ENCODE results near the gene YLPM1.

The YLPM1 gene

DNA sequence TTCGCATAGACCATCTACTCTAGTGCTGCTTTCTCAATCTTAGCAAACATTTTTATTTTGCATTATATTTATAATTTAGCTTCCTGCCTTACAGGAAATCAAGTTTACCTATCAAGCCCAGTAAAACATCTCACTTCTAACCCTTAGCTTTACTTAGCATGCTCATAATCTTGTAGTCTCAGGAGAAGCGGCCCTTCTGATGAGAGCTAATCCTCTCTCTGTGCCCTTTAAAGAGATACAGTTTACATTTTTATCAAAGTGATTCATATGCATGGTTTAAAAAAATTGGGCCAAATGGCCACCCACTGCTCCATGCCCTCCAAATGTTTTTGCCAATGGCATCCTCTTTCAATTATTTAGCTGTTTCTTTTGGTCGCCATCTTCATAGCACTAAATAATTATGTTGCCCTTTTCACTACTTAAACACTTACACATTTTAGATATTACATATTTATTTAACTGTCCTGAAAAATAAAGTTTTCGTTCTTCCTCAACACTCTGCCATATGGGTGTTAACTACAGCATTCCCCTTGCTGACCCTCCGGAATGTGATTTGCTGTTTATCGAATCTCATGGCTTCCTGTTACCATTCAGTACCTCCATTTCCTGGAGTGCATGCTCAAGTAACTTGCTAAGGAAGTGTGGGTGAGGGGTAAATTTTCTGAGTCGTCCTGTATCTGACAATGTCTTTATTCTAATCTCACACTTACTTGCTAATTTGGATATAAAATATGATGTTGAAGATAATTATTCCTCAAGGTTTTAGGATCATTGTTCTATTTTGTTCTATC, 29.3 kb downstream of the YLPM1 start:
- no peak for DNase-seq

DNA sequence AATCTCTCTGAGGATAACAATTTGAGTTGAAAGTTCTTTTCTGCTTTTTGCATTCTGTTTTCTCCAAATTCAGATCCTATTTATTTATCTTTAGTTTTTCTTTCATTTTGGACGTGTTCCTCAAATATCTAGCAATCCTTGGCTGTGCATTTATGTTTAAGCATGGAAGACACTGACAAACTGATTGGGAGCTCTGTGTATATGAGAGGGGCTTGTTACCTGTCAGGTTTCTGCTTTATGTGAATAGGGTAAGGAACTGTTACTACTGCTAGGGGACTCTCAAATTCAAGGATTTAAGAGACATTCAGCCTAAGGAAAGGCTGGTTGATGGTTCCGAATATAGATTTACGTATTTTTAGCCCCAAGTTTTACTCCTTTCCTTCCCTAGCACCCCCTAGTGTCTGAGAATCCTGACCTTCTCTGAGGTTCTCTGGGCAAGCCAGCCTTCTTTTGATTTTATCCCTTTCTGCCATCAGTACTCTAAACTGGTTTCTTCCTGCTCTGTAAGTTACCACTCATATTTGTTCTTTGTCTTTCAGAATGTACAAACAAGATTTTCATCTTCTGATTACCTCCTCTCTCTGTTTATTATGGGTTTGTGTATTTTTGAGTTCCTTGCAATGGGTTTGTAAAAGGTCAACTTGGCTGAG, 30.5 kb downstream of the YLPM1 start:
- DNase-seq = no peak

DNA sequence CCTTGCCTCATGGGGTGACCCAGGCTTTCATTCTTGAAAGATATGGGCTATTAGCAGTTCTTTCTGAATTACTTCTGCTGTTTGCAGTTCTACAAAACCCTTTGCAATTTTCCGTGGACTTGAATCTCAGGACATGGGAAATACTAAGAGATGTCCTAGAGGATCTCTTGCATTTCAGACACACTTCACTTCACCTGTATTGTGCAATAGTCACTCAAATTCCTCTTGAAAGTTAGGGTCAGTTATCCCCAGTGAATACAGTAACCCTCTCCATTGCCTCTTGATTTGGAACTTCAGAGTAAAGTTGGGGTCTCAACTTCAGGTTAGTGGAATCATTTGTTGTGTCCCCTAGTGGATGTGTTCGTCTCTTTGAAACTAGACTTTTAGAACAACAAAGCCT, 31.8 kb downstream of the YLPM1 start:
- no peak for DNase-seq

DNA sequence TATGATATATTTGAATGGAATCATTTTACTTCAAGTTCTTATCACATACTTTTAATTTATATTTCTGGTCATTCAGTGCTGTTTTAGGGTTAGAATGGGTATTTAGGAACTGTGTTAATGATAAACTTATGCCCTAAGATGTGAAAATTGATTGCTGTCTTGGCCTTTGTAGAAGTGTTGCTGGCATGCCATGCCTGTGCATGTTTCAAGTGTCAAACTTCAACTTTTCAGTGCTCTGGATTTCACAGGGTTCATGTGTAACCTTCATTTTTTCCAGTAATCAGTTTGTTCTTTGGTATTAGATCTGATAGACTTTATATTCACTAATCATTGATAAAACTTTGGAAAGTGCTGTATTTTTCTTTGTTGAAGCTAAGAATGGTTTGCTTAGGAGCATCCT, 36.6 kb downstream of the YLPM1 start:
- DNase-seq = no peak

DNA sequence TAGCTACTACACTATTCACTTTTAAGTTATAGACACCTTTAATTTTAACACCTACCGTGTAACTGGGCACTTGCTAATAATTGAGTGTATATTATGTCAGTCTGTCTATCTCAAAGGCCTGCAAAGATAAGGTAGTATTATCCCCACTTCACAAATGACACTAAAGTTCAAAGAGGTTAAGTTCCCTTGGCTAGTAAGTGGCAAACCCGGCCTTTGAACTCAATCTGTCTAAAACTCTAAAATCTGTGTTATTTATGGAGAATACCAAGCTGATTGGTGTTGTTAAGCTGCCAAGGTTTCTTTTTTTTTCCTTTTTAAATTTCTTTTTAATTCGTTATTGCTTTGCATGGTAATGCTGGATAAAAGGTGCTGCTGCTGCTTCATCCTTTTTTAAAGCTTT, 37.7 kb downstream of the YLPM1 start:
- DNase-seq = no peak

DNA sequence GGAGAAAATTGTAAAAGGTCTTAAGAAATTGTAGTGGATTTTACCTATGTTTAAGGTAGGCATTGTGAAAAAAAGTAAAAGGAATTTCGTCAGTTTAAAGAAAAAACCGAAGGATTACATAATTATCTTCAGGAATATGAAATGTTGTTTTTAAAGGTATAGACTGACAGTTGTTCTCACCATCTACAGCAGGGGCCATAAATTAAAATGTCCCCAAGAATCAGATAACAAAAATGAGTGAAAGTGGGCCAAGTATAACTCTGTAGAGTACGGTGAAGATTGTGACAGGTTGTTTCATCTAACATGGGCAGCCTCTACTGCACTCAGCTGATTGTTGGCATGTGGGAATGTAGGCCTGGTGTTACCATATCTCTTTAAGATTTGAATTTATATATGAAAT, 38.3 kb downstream of the YLPM1 start:
- no peak for DNase-seq

DNA sequence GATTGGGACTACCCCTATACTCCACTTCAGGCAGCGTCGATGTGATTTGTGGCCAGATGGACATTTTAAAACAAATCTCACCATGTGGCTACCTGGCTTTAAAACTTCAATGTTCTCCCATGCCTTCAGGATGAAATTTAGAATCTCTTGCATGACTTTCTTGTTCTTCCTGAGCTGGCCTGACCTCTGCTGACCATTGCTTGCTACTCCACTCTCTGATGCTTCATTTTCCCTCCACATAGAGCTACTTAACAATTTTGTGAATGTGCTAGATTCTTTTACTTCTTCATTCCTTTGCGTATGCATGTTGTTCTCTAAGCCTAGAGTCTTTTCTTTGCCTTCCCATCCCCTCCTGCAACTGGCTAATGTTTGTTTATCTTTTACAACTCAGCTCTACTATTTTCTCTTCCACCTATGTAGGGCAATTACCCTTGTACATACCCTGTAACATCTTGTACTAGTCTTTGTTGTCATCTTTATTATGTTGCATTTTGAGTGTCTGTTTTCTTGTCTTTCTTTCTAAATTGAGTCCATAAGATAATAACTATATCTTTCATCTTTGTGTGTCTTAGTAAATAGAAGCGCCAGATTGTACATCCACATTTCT, 41.2 kb downstream of the YLPM1 start:
- peak; percentile 15 for DNase-seq

DNA sequence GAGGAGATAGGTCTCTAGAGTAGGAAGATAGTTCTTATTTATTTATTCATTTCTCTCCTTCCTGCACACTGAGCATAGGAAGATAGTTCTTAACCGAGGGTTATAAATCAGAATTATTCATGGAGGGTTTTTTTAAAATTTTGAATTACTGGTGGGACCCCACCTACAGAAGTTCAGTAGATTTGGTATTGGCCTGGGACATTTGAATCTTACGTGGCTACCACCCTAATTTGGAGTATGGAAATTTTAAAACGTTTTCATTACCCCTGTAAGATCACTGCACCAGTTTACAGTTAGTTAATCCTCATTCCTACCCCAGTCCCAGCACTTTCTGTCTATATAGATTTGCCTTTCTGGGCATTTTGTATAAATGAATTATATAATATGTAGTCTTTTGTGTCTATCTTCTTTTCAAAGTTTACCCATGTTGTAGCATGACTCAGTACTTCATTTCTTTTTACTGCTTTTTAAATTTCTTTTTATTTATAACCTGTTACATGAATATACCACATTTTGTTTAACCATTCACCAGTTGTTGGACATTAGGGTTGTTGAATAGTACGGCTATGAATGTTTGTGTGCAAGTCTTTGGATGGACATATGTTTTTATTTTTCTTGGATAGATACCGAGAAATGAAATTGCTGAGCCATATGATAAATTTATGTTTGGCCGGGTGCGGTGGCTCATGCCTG, 44.9 kb downstream of the YLPM1 start:
- no peak for DNase-seq

DNA sequence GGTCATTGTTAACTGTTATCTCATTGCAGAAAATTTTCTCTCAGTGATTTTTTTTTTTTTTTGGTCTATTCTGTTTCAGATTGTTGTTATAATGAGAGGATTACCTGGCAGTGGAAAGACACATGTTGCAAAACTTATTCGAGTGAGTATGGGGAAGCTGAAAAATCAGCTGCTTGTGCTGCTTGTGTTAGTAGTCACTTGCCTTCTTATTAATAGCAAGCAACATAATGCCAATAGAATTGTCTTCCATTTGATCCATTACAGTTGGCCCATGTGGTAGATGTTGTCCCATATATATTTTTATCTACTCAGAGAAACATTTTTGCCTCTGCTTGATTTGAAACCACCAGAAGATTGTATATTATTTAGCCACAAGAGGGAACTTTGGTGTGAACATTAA, 53.0 kb downstream of the YLPM1 start:
- DNase-seq = no peak

DNA sequence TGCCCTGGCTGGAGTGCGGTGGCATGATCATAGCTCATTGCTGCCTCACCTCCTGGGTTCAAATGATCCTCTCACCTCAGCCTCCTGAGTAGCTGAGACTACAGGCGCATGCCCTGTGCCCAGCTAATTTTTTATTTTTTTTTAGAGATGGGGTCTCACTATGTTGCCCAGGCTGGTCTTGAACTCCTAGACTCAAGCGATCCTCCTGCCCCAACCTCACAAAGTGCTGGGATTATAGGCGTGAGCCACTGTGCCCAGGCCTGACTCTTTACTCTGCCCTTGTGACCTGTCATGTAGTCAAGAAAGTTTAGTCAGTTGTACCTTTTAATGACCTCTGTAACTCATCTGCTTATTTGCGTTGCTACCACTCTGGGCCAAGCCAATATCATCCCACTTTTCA, 57.2 kb downstream of the YLPM1 start:
- DNase-seq = no peak

DNA sequence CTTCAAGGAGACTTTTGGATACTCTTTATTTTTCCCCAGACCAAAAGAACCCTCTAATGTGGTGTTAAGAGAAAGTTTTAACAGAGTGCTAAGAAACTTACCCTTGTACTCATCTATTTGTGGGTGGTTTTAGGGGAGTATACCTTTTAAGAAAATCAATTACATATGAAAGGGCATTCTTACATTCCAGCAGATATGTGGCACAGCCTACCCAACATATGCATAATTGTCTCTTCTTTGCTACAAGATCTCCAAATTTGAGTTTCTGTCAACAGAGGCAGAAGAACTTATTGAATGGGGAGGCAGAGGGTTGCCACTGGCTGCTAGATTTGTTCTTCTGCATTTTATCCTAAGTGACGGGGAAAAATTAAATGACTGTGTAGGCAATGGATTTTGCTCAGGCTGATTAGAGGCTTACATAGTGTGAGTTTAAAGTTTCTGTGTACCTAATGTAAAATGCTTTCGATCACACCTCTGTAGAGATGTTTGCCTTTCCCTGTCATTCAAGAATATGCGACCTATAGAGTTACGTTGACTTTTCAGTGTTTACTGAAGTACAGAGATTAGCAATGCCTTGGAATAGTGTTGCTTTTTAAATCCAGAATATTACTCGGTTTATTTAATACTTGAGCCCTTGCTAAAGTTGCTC, 58.3 kb downstream of the YLPM1 start:
- no peak for DNase-seq

DNA sequence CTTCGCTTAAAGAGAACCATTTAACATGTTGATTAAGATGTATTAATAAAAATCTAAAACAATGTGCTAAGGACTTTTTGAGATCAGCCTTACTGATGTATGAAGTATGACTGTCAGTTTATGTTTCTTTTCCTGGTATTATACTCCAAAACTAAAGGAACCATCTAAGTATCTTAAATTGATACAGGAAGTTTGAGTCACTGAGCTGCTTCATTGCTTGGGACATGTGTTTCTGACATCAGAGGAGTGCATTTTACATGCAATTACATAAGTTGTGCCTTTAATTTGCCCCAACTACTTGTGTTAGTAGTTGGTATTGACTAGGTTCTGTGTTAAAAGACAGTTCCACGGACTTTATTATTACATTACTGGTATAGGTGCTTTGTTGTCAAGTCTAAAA, 61.9 kb downstream of the YLPM1 start:
- no peak for DNase-seq

DNA sequence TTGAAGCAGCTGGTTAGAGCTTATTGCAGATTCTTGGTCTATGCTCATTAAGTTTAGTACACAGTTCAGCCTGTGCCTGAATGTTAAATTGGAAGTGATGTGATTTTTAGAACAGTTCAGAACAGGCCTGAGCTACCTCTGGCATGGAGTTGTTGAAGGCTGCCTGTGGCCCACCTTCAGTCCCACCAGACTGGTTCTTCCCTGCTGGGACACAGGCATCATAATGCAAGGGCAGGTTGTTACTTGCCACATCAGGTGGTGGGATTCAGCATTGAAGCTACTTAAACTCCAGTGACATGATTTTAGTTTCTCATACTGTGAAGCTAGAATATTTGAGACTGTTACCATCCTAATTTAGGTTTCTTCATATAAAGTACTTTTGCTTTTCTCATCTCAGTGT, 63.5 kb downstream of the YLPM1 start:
- DNase-seq = no peak

DNA sequence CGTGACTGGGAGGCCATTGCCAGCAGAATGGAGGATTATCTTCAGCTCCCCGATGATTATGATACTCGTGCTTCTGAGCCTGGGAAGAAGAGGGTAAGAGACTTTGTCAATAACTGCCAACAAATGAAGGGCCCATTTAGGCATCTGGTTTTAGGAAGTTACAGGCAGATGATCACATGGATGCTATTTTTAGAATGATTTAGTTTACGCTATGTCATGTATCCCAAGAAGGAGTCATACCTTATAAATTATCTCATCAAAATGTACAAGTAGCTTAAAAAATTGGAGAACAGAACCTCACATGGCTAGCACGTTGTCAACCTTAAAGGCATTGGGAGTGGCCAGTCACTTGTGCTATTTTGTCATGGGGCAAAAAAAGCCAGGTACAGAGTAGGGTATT, 66.1 kb downstream of the YLPM1 start:
- DNase-seq = no peak

DNA sequence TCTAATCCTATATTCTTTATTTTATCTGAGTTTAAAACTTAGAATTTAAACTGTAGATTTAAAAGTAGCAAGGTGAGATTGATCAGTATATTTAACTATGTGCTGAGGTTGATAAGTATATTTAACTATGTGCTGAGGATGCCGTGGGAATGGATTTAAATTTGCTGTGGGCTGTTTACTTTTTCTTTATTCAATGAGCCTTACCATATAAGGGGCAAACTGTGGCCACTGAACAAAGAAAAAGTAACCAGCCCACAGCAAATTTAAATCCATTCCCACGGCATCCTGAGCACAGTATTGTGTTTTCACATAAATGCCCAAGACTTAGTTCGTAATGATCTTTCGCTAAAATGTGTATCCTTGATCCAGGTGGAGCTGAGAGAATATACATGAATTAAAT, 69.7 kb downstream of the YLPM1 start:
- DNase-seq = no peak

DNA sequence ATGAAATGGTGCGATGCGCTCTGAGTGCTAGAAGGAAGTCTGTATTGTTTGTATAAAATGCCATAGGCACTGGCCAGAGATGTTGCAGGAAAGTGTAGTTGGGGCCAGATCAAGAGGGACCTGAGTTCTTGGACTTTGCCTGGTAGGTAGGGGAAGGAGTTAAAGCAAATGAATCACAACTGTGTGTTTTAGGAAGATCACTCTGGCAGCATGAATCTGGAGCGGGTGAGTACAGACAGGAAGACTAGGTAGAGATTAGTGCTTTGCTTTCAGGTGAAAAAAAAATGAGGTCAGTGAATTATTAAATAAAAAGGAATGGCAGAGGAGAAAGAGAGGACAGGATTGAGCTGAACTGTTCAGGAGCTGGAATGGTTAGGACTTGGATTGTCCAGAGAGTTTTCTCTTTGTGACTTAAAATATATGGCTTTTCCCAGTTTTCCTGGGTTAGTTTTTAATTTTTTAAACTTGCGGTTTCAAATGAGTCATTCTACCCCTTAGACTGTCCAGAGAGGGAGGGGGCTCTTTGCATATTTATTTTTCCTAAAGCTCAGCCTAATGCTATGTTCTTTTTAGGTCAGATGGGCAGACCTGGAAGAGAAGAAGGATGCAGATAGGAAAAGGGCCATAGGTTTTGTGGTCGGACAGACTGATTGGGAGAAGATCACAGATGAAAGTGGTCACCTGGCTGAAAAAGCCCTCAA, 71.7 kb downstream of the YLPM1 start:
- DNase-seq = no peak

DNA sequence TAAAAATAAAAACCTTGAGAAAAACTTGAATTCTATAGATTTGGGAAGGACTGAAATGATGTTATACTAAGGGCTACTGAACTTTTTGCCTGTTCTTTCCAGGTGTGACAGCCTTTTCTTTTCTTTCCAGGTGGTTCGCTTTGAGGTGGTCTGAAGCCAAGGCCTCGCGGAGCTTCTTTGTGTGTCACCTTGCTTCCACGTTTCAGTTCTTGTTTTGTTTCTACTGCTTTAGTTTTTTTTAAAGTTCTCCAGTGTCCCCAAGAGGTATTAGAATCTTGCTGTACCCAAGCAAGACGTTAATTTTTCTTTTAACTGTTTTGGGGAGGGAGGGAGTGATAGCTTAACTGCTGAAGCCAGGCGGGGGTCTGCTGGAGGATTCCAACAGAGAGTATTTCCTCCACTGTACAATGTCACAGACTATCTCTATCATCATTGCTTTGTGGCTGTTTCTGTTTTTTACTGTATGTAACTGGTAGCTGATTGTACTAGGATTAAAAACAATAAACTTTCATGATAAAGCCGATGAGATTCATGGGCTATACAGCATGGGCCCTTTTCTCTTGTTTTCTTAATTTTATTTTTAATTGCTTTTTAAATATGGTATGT, 72.6 kb downstream of the YLPM1 start:
- DNase-seq = no peak

DNA sequence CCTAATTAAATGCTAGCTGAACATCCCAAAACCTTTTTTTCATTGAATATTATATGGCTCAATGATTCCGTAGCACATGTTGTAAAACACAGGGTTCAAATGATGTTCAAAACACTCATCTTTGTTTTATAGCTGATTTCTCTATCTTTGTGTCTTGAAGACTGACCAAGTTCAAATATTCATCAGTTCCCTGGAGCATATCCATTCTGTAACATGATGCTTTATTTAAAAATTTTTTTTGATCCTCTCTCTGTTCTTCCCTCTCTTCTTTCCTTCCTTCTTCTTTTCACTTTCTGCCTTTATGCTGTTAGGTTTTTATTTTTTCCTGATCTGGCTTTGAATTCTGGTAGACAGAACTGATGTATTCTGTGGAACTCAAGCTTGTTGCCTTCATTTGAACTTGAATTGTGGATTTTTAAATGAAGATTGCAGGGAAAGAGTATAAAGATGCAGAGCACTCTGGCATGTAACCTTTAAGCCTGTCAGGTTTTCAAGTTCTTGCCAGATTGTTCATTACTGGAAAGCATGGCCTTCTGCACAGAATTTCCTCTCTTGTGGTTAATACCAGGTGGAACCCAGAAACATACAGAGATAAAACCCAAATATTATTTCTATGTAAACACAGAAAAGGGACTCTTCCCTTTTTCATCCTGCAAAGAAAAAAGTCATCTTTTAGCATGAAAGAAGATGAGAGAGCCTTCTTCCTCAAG, 73.3 kb downstream of the YLPM1 start:
- no peak for DNase-seq

DNA sequence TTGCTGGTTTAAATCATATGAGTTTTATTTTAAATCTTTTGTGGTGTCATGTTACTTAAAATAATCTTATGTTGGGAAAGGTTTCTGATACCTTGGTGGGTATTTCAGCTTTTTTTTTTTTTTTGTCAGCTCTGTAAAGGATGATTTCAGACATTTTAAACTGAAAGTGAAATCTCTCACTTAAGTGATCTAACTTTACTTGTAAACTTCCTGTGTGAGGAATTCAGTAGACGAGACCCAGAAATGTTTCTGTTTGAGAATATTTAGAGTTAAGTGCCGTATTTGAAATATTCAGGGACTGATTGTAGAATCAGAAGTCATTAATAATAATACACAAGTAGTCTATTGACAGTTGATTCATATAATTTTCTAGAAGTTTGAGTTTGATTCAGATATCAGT, 75.0 kb downstream of the YLPM1 start:
- DNase-seq = no peak

DNA sequence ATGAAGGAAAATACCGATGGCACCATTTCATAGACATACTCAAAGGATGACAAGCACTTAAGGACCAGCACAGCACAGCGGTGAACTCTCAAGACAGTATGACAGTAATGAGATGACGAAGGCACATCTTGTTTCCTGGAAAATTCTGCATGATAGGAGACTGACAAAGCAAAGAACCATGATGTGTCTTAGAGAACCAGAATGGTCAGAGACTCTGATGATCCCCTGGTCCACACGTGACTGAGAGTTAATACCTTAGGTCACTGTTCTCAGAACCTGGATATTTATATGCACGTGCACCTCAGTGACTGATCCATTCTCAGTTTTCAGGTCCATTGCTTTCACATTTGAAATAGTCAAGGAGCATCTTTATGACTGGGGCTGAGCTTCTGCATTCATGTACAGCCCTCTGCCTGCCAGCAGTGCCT, 77.5 kb downstream of the YLPM1 start:
- no peak for DNase-seq

Data from effector CD4-positive, alpha-beta T cell (primary cell).